HT1080 (cell line): ENCODE data around the gene OR6N2. TPM values are rescaled to one million over a fixed set of nuclear protein-coding genes. Genes with fewer than 3 reads are reported as not detected.

ENCODE experiments used
- DNase-seq: peaks from one replicate; pipeline ENCODE4 v3.0.0-alpha.2; 2015; ENCODE audit warnings: low read depth
- polyA plus RNA-seq, 2 experiments: library from polyadenylated mRNA; depleted of rRNA; stranded (reverse); fragments of >200 nt; gene quantifications; 2 replicates each; pipeline ENCODE4 v1.2.3, GENCODE V29; 2015
- total RNA-seq: library from RNA; depleted of rRNA; stranded (reverse); fragments of >200 nt; shearing (Covaris generic); gene quantifications from 2 replicates; pipeline ENCODE4 v1.2.3, GENCODE V29; 2014; rRNA removed

The OR6N2 gene, protein sequence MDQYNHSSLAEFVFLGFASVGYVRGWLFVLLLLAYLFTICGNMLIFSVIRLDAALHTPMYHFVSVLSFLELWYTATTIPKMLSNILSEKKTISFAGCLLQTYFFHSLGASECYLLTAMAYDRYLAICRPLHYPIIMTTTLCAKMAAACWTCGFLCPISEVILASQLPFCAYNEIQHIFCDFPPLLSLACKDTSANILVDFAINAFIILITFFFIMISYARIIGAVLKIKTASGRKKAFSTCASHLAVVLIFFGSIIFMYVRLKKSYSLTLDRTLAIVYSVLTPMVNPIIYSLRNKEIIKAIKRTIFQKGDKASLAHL
- not detected in 2 replicates for total RNA-seq
- not detected in 2 replicates for polyA plus RNA-seq (2015; cell fraction: cytosol; rRNA removed)
- not detected in 2 replicates for polyA plus RNA-seq (2015; cell fraction: nucleus; rRNA removed)

DNA sequence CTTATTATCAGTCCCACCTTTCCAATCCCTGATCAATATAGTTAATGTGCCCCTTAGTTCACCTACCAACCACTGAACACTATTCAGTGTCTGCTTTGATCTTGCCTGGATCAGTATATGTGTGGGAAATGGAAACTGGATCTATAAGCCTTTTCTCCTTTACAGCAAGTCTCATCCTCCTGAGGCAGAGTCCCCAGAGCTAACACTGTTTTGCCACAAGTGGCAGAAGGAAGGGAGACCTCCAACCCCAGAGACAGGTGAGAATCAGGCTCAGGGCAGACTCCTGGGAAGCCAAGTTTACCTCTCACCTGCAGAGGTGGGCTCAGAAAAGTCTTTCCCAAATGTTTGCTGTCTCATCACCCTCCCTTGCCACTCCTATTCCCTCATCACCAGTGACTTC lies at the start of gene OR6N2:
TSS of gene OR6N2 (minus strand) at position 101 of the 400 bp plus-strand sequence. CDS start 3,569 bp downstream, outside the sequence.
- no peak for DNase-seq

DNA sequence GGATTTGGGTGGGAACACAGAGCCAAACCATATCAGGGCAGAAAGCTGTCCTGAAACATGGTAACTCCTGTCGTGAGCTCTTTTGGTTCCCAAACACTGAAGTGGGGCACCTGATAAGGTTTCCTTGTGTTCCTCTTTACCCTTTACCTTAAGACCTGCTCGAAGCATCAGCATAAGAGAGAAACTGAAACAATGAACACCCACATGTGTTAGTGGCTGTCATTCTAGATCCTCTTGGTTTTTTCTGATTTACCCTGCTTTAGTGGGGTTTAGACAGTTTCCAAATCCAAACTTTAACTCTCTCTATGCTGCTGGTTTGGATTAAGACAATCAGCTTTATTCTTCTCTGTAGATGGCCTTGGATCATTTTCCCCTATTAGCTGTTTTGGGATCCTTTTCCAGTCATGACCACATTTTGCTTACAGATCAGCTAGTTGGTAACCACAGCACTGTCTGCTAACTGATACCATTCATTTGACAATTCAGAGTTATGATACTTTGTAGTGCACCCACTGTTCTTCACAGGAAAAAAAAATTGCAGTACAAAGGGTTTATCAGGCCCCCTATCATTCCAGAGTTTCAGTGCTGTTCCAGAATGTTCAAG lies 49.2 kb upstream of the OR6N2 start:
- no peak for DNase-seq

DNA sequence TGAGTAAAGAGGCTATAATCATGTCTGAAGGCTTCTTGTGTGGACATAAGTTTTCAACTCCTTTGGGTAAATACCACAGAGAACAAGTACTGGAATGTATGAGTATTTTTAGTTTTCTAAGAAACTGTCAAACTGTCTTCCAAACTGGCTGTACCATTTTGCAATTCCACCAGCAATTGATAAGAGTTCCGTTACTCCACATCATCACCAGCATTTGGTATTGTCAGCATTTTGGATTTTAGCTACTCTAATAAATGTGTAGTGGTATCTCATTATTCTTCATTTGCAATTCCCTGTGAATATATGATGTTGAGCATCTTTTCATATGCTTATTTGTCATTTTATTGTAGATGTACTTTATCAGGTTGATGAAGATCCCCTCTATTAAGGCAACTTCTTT lies 40.7 kb upstream of the OR6N2 start:
- no peak for DNase-seq

DNA sequence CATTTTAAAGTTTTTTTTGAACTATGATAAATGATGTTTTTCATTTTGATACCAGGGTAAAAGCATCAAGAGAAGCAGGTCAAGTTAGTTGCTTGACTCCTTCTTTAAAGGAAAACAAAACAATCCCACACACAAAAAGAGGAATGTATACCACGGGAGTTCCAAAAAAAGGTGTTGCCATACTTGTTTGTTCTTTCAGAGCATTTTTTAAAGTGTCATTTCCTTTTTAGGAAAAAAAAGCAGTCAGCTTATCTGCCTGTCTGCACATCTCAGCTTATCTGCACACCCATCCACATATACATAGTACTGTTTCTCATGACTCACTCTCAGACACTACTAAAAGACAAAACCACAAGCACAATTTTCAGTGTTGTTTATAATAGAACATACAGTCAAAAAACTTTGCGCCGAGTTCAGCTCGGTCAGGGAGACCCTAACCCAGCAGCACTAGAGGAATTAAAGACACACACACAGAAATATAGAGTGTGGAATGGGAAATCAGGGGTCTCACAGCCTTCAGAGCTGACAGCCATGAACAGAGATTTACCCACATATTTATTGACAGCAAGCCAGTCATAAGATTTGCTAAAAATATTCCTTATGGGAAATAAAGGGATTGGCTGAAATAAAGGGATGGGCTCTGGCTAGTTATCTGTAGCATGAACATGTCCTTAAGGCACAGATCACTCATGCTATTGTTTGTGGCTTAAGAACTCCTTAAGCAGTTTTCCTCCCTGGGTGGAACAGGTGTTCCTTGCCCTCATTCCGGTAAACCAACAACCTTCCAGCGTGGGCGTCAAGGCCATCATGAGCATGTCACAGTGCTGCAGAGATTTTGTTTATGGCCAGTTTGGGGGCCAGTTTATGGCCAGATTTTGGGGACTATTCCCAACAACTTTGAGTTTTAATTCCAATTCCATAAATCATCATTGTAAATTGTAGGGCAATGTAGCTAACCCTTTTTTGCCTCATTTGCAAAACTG lies 38.7 kb upstream of the OR6N2 start:
- DNase-seq, result peak; percentile 5

DNA sequence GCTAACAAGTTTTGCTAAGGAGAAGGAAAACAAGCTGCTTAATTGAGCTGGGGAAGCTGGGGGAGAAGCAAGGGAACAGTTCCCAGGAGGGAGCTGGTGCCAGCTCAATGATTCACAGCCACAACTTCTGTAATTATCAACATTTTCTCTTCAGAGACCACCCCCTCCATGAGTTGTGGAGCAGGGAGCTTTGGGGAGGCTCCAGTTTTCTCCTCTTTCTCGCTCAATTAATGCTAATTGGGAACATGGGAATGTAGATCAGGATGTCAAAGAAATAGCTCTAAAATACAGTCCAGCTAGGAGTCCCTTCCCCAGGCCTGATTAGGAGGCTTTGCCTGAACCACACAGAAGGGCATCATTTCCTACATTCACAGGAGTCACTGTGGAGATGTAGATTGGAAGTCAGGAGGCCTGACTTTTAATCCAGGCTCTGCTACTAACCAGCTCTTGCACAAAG lies 38.0 kb upstream of the OR6N2 start:
- DNase-seq, result no peak

DNA sequence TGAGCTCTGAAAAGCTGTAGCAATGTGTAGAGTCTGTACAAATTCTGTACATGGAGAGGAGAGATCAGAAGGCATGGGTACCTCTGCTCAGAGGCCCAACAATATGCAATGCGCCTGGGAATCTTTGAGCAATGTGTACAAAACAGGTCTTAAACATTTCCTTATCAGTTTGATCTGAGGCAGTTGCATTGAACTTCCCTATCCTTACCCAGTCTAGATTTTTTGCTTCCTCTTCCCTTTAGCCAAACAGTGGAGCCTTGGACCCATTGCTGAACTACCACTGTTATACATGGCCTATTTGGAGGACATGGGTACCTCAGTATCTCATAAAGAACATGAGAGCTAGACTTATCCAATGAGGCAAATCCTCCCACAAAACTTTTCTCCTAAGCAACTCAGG lies 37.6 kb upstream of the OR6N2 start:
- no peak for DNase-seq

DNA sequence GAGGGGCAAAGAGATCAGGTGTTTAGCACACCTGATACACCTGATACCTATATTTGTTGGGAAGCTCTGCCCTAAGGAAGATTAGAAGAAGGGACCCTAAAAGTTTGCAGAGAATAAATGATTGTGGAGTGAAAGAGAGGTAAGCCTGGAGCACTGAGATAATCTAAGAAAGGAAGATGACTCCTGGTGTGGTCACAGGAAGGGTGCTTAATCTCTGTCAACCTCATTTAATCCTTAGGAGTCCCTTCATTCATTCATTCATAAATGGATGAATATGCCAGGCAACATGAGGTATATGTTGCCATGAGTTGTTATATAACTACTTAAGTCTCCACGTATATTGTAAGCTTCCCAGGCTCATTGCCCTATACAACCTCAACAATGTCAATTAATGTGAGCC lies 34.0 kb upstream of the OR6N2 start:
- no peak for DNase-seq

DNA sequence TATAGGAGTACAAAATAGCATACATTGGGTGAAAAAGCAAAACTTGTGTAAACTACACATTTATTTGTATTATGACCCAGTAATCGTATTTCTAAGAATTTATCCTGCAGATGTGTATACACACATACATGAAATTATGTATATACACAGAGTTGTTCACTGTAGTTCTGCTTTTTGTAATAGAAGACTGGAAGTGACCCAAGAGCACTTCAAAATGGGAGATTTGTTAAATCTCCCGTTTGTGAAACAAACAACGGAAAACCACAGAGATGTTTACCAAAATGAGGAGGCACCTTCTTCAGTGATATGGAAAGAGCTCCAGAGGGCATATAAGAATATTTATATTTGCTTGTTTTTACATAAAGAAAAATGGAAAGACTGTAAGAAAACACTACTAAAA lies 32.2 kb upstream of the OR6N2 start:
- DNase-seq, result no peak

DNA sequence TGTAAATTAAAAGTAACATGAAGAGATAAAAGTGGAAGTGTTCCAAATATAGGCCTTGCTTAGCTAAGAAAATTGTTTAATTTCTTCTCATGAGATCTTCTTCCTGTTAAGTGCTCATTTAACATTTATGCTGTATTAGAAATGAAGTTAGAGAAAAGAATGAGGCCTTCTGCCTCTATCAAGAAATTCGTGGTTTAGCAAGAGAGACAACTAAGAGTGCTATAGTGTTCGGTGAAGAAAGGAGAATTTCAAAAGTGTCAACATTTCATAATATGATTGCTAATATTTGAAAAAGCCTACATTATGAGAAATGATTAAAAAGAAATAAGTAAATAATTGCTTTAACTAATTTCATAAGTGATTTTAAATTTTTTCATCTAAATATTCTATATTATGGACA lies 31.3 kb upstream of the OR6N2 start:
- DNase-seq, result no peak

DNA sequence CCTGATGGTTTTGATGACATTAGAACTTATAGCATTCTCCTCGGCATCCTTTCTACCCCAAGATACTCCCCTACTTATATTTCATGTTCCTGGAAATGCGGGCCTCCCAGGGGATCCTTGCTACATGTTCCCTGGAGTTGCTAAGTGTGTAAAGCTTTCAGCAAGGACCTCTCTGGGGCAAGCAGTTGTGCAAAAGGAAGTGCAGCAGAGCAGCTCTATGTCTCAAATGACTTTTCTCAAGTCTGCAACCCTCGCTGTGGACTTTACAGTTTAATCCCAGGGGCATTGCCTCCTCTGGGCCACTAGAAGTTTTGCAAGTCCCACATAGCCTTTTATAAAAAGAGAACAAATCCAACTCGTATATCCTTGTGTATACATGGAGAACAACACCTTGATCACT lies 29.3 kb upstream of the OR6N2 start:
- DNase-seq, result no peak

DNA sequence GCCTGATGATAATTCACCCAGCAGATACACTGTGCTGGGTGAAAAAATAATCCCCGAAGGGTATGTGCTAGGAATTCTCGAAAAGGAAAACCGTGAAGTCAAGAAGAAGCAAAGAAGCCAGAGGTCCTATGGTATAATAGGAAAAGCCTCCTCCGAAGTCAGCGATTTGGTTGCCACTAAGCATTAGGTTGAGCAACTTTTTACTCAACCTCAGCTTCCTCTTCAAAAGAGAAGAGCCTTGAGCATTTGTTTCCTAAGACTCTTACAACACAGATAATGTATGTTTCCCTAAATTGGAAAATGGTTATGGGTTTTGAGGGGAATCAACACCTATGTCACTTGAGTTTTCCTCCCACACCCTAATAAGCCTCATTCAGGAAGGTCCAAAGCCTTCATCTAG lies 28.9 kb upstream of the OR6N2 start:
- no peak for DNase-seq

DNA sequence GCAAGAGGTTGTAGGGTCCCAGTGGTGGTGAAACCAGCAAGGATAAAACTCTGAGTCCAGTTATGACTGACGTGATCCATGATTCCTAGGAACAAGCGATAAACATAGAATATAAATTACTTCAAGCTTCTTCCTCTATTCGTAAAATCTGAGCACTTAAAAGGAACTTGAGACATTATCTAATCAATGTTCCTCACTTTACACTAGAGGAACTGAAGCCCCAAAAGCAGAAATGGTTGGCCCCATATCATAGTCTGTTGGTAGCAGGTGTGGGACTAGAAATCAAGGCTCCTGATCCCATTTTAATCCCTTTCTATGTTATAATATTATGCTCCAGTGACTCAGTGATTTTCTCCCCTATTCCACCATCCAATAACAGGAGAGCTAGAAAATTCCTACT lies 28.3 kb upstream of the OR6N2 start:
- no peak for DNase-seq

DNA sequence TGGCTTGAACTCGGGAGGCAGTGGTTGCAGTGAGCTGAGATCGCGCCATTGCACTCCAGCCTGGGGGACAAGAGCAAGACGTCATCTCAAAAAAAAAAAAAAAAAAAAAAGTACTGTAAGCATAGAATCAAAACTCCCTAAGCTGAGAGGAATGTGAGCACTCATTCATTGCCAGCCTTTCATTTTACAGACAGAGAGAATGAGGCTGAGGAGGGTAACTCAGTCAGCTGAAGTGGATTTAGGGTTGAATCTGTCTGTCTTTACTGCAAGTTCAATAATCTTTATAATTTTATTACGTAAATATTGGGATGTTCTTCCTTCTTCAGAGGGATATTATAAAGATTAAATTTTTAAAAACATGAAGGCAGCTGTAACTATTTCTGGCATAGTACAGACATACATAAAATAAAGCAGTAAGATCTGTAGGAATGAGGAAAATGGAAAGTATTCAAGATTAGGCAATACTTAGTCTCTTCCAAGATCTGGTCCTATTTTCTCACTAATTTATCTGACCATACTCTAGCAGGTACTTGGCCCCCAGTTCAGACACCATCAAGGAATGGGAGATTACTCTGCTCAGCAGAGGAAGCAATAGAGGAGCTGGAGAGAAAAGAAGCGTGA lies 26.0 kb upstream of the OR6N2 start:
- DNase-seq, result no peak

DNA sequence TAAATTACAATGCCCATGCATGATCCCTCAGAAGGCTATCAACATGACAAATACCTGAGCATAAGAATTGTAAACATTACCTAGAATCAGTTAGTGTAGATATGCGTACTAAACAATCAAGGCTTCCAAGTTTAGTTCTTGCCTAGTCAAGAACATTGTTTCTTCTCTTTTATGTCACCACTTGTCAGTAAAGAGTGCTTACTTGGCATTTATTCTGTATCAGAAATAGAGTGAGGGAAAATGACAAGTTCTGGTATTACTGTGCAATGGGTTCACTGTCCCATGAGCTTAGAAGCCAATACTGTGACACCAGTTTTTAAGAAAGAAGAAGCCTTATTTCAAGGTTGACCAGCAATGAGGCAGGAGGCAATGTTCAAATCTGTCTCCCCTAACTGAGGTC lies 22.7 kb upstream of the OR6N2 start:
- DNase-seq, result no peak

DNA sequence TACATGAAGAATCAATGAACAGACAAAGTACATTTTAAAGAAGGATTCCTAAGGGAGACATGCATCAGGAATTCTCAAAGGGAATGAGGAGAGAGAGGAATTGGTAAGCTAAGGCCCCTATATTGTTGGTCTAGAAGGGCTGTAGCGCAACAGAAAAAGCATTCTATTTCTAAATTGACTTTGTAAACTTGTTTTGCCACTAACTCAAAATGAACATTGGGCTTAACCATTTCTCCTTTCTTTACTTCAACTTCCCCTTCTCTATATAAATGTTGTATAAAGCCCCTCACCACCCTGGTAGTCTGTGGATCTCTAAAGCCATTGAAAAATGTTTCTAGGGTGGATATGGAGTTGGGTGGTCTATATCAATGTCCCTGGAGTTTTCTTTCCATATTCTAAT lies 20.4 kb upstream of the OR6N2 start:
- DNase-seq, result no peak

DNA sequence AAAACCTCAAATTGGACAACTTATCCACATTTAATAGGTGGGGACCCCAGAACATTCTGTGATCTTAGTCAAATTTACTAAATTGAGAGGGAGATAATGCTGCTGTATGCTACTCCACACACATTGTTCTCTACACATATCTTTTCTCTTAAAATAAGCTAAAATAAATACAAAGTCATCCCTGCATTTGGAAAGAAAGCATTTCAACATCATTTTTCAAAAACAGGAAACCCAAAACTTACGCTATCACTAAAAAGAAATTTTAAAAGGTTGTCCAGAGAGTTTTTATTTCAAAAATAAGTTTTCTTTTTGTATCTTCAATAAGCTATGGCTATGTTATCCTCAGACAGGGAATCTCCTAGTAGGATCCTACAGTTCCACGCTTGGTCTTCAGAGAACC lies 19.5 kb upstream of the OR6N2 start:
- no peak for DNase-seq

DNA sequence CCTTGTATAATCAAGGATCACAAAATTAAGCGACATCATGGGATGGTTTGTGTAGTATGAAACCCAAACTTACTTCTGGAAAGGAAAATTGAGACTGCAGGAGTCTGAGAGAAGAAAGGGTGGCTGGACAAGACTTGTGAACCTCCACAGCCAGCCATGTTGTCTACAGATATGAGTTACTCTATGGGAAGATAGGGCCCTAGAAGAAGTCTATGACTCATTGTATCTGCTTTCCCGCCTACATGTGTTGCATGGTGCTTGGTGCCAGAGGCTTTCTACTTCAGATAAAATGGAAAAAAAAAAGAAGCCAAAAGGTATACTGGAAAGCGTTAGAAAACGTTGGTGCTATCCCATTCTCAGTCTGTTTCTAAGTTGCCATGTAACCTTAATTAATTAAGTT lies 18.7 kb upstream of the OR6N2 start:
- no peak for DNase-seq

DNA sequence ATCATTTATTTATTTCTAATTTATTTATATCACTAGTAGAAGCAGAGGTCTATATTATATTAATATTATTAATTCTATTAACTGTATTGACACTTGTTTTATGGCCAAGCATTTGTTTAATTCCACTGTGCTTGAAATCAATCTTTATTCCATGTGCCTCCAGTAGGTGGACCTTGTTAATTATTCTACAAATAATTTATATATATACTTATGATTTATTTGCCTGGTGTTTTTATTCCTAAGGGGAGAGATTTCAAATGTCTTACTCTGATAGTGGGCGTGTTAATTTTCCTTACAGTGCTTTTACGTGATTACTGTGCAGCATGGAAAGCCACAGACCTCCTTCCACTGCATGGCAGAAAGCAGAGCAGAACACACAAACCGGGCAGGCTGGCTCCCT lies 17.5 kb upstream of the OR6N2 start:
- DNase-seq, result no peak

DNA sequence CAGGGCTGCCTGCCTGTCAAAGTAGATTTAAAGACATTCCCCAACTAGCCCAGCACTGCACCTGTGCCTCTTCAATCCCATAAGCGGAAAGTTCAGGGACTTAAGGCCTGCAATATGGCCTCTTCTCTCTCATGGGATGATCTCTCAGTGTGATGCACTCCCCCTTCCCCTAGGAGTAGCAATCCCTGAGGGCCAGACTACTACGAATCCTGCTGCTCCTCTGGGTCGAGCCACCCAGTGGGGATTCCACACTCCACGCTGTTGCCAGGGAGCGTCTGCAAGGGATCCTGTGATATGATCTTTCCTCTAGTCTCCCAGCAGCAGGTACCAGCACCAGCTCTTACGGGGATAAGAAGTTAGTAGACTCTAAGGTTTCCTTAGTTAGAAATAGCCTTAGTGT lies 13.2 kb upstream of the OR6N2 start:
- DNase-seq, result no peak

DNA sequence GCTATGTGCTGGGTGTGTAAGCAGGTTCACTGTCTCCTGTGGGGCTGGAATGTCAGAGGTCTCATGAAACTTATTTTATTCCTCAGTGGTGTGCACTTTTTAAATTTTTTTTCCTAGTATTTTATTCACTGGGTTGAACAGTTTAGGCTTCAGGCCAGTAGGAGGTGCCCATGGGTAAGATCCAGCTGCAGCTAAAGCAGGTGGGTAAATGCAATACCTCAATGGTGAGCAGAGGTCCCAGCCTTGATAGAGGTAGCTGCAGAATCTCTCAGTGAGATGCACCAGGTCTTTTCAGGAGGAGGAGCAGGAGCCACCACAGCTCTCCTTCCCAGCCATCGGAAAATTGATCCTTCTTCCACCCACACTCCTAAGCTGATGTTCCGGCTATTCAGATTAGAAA lies 12.6 kb upstream of the OR6N2 start:
- peak; percentile 3 for DNase-seq
